Left lung (tissue), 10 donors: Measurements from ENCODE around the gene FBXO24. TPM values are rescaled to one million over a fixed set of nuclear protein-coding genes. Genes with fewer than 3 reads are reported as not detected.

Source experiments
- ATAC-seq: fragments of 200-7000 bp; cut with Tn5 transposase; one replicate; pipeline ENCODE4 v1.9.1; 2020; ENCODE audit warnings: moderate library complexity
- DNase-seq, 4 donors: peaks; one replicate each; pipeline ENCODE4 v3.0.0-alpha.2; 2013 to 2020
- H3K27ac ChIP-seq, 2 donors: fragments of 200-600 bp; sonication (generic) in 1 of 2; one replicate each; pipeline versions ENCODE4 v1.5.0 to v1.8.0; 2020 to 2021
- H3K27me3 ChIP-seq, 2 donors: fragments of 200-600 bp; sonication (generic) in 1 of 2; one replicate each; pipeline versions ENCODE4 v1.5.0 to v1.8.0; 2020 to 2021
- H3K36me3 ChIP-seq, 2 donors: fragments of 200-600 bp; sonication (generic) in 1 of 2; one replicate each; pipeline versions ENCODE4 v1.5.0 to v1.8.0; 2020 to 2021
- H3K4me1 ChIP-seq, 2 donors: fragments of 200-600 bp; one replicate each; pipeline ENCODE4 v1.8.0; 2021
- H3K4me3 ChIP-seq, 2 donors: fragments of 200-600 bp; sonication (generic) in 1 of 2; one replicate each; pipeline versions ENCODE4 v1.5.0 to v1.8.0; 2020 to 2021; ENCODE audit warnings: mild to moderate bottlenecking in 1 of 2
- H3K9me3 ChIP-seq, 2 donors: fragments of 200-600 bp; sonication (generic) in 1 of 2; one replicate each; pipeline versions ENCODE4 v1.5.0 to v1.8.0; 2020 to 2021
- intact Hi-C, 2 donors: fragments of 100-400 bp; cut with DNase I; formaldehyde crosslinking; loops; one replicate each; pipeline versions ENCODE4 v1.11.2 to v1.14.2; 2022
- polyA plus RNA-seq, 6 donors: library from polyadenylated mRNA; unstranded; fragments of 120-200 nt; gene quantifications; one replicate each; pipeline ENCODE4 v1.2.1, GENCODE V29; 2013; ENCODE audit not compliant: insufficient read length in 6 of 6
- total RNA-seq, 2 donors: library from RNA; stranded (reverse); fragmentation: NEBNext Ultra II Directional; extraction: Animal tissue kit (Norgen Biotek cat#: 25700); gene quantifications; one replicate each; pipeline ENCODE4 v1.2.1, GENCODE V29; 2021
- TF ChIP-seq, protein P1 (sequence below), 2 donors: fragments of 200-600 bp; sonication (generic) in 1 of 2; IDR thresholded peaks; one replicate each; pipeline versions ENCODE4 v1.5.0 to v1.8.0; 2021; ENCODE audit warnings: antibody characterized with exemption in 2 of 2
- donor health status: DM: no; HTN: yes; CAD: no.
- donor health status: DM: no; HTN: no; CAD: no.

Gene FBXO24
- total and polyA plus RNA-seq, 8 donors = 0.37 to 5.5 (median 4.7) TPM

DNA sequence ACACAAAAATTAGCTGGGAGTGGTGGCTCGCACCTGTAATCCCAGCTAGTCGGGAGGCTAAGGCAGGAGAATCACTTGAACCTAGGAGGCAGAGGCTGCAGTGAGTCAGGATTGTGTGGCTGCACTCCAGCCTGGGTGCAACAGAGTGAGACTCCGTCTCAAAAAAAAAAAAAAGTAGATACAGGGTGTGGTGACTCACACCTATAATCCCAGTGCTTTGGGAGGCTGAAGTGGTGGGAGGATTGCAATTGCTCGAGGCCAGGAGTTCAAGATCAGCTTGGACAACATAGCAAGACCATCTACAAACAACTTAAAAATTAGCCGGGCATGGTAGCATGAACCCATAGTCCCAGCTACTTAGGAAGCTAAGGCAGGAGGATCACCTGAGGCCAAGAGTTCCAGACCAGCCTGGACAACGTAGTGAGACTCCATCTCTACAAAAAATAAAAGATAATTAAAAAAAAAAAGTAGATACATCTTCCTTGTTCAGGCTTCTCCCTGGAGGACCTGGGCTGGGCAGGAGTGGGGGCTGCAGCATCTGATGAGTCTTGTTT is 28.3 kb downstream of the FBXO24 start:
- DNase-seq (no peak), ATAC-seq (no peak)
- intact Hi-C loops = no loop called here
- Histone ChIP-seq H3K36me3 (peaks cover 0 to 8% of the 10 kb centered on the region in 2 donors), H3K4me1 (peaks cover 10 to 22% of the 10 kb centered on the region in 2 donors), H3K9me3 (no peaks in the 10 kb centered on the region), H3K27me3 (no peaks in the 10 kb centered on the region), H3K4me3 (no peak overlapping the region), H3K27ac (no peak overlapping the region)
- TF ChIP-seq, protein P1, sequence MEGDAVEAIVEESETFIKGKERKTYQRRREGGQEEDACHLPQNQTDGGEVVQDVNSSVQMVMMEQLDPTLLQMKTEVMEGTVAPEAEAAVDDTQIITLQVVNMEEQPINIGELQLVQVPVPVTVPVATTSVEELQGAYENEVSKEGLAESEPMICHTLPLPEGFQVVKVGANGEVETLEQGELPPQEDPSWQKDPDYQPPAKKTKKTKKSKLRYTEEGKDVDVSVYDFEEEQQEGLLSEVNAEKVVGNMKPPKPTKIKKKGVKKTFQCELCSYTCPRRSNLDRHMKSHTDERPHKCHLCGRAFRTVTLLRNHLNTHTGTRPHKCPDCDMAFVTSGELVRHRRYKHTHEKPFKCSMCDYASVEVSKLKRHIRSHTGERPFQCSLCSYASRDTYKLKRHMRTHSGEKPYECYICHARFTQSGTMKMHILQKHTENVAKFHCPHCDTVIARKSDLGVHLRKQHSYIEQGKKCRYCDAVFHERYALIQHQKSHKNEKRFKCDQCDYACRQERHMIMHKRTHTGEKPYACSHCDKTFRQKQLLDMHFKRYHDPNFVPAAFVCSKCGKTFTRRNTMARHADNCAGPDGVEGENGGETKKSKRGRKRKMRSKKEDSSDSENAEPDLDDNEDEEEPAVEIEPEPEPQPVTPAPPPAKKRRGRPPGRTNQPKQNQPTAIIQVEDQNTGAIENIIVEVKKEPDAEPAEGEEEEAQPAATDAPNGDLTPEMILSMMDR (IDR thresholded peaks at IDR 0.05) = no peak

DNA sequence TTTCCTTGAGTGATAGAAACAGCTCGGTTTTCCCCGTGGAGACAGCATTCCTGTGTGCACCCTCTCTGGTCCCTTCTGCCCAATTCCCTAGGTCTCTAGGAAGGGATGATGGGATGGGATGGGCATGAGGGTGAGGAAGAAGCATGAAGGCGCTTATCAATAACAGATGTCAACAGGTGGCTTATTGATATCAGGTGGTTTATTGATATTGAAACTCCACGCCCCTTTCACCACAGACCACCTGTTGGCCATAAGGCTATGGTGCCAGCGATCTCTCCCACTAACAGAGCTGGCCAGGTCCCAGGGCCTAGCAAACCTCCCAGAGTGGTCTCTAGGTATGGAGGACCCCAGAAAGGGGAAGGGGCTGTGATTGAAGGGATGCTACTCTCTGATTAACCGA is 34.1 kb downstream of the FBXO24 start:
- intact Hi-C loops = no loop called here
- no peak for DNase-seq

DNA sequence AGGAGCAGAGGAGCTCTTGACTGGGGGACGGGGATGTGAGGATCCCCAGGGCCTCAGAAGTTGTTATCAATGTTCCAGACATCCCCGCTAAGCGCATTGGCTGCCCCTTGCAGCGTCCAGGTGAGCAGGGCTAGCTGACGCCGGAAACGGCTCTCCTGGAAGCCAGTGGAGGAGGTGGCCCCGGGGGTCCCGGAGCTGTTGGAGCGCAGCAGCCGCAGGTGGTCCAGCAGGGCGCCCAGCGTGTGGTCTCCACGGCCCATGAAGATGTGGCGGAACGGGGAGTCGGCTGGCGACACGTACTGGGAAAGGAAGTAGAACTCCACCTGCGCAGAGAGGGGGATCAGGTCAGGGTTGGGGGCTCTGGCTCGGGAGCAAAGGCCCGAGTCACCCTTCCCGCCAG is 34.7 kb downstream of the FBXO24 start:
- Histone ChIP-seq H3K27me3 (no peaks in the 10 kb centered on the region), H3K4me1 (no peaks in the 10 kb centered on the region), H3K9me3 (no peaks in the 10 kb centered on the region), H3K27ac (no peak overlapping the region), H3K4me3 (no peak overlapping the region), H3K36me3 (peaks cover 0 to 5% of the 10 kb centered on the region in 2 donors)
- ATAC-seq = no peak
- peak in 1 of 4 donors; percentile 75 for DNase-seq
- TF ChIP-seq, protein P1 (IDR thresholded peaks at IDR 0.05) = no peak
- intact Hi-C loops = no loop called here

More for the DNA sequence above, 34.1 kb downstream of the FBXO24 start:
- Histone ChIP-seq H3K27me3 (no peaks in the 10 kb centered on the region), H3K4me1 (no peaks in the 10 kb centered on the region), H3K36me3 (peaks cover 0 to 9% of the 10 kb centered on the region in 2 donors), H3K9me3 (no peaks in the 10 kb centered on the region), H3K27ac (no peak overlapping the region), H3K4me3 (no peak overlapping the region)
- ATAC-seq = no peak
- TF ChIP-seq, protein P1 (IDR thresholded peaks at IDR 0.05) = no peak

DNA sequence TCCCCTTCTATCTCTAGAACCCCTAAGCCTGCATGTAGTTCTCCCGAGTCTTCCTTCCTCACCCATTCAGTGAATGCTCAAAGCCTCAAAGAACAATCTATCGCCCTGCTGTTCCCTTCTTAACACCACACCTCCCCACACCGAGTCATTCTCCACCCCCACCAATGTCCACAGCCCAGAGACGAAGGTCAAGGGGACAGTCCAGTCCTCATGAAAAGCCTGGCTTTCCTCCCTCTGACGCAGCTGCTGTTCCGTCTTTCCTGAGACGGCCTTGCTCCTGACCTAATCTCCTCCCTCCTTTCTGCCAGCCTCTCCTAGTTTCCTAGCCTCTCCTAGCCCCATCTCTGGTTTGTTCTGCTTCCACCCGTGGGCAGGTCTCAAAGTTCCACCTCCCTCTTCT is 35.4 kb downstream of the FBXO24 start:
- Histone ChIP-seq H3K36me3 (peaks cover 0 to 5% of the 10 kb centered on the region in 2 donors), H3K4me1 (peaks cover 0 to 5% of the 10 kb centered on the region in 2 donors), H3K4me3 (no peak overlapping the region), H3K27me3 (no peaks in the 10 kb centered on the region), H3K9me3 (no peaks in the 10 kb centered on the region), H3K27ac (no peak overlapping the region)
- TF ChIP-seq, protein P1 (IDR thresholded peaks at IDR 0.05) = no peak
- no peak for ATAC-seq
- intact Hi-C loops = no loop called here
- no peak for DNase-seq

DNA sequence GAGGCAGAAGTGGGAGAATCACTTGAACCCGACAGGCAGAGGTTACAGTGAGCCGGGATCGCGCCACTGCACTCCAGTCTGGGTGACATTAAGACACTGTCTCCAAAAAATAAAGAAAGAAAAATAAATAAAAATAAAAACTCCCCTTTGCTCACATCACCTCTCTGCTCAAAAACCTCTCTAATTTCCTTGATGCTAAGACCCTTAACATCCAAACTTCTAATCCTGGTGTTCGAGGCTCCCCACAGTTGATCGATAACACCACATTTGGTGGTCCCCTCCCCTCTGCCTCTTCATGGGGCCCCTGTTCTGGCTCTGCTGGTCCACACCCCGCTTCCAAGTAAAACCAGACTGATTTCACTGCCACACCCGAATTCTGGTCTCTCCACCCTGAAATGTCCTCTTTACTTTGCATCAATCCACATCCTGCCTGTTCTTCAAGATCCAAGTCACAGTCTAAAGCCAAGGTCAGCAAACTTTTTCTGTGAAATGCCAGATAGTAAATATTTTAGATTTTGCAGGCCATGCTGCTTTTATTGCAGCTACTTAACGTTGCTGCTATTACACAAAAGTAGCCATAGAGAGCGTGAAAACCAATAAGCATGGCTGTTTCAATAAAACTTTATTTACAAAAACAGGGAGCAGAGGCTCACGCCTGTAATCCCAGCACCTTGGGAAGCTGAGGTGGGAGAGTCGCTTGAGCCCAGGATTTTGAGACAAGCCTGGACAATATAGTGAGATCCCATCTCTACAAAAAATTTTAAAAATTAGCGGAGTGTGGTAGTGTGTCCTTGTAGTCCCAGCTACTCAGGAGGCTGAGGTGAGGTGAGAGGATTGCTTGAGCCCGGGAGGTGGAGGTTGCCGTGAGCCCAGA is 38.1 kb downstream of the FBXO24 start:
- TF ChIP-seq, protein P1 (IDR thresholded peaks at IDR 0.05) = no peak
- DNase-seq (no peak), ATAC-seq (no peak)
- peaks cover 0 to 7% of the 10 kb centered on the region in 2 donors for H3K27me3 ChIP-seq
- no peaks in the 10 kb centered on the region for H3K9me3 ChIP-seq
- peaks cover 0 to 5% of the 10 kb centered on the region in 2 donors for H3K36me3 ChIP-seq
- H3K4me1 ChIP-seq = peaks cover 0 to 13% of the 10 kb centered on the region in 2 donors
- intact Hi-C loops = no loop called here
- H3K4me3 ChIP-seq = no peak overlapping the region
- no peak overlapping the region for H3K27ac ChIP-seq
